ENCODE results near the gene ENOX1. TPM values are rescaled to one million over a fixed set of nuclear protein-coding genes. Genes with fewer than 3 reads are reported as not detected.

The ENOX1 gene
- total RNA-seq, 1 donor from 2014 or later, result 0.60 TPM

GRCh38 chr13:43319617-43320444 is 466.9 kb downstream of the ENOX1 start:
- Histone ChIP-seq H3K36me3 (no peaks in the 10 kb centered on the region), H3K27me3 (ENCODE audit: low read depth) (no peaks in the 10 kb centered on the region), H3K9me3 (replicated peaks) (no peaks in the 10 kb centered on the region), H3K4me3 (no peak overlapping the region), H3K4me1 (peaks cover 8% of the 10 kb centered on the region), H3K27ac (replicated peaks) (no peak overlapping the region)
- DNase-seq, result no peak
- intact Hi-C loops (cut with micrococcal nuclease), result no loop called here
- no peak for TF ChIP-seq CTCF (IDR thresholded peaks at IDR 0.05; ENCODE audit: borderline replicate concordance)

GRCh38 chr13:43316946-43317353 is 469.8 kb downstream of the ENOX1 start:
- no peak for DNase-seq
- peaks cover 8% of the 10 kb centered on the region for H3K4me1 ChIP-seq
- no peak overlapping the region for H3K27ac ChIP-seq (replicated peaks)
- intact Hi-C loops (cut with micrococcal nuclease), result no loop called here
- no peaks in the 10 kb centered on the region for H3K27me3 ChIP-seq (ENCODE audit: low read depth)
- no peak overlapping the region for H3K4me3 ChIP-seq
- no peak for TF ChIP-seq CTCF (IDR thresholded peaks at IDR 0.05; ENCODE audit: borderline replicate concordance)
- no peaks in the 10 kb centered on the region for H3K9me3 ChIP-seq (replicated peaks)
- no peaks in the 10 kb centered on the region for H3K36me3 ChIP-seq

GRCh38 chr13:43316281-43316680 is 470.5 kb downstream of the ENOX1 start:
- no peaks in the 10 kb centered on the region for H3K9me3 ChIP-seq (replicated peaks)

GRCh38 chr13:43315522-43315921 is 471.2 kb downstream of the ENOX1 start:
- Histone ChIP-seq H3K27me3 (ENCODE audit: low read depth) (no peaks in the 10 kb centered on the region), H3K27ac (replicated peaks) (no peak overlapping the region), H3K4me3 (no peak overlapping the region), H3K4me1 (peaks cover 8% of the 10 kb centered on the region), H3K9me3 (replicated peaks) (no peaks in the 10 kb centered on the region), H3K36me3 (no peaks in the 10 kb centered on the region)
- no peak for TF ChIP-seq CTCF (IDR thresholded peaks at IDR 0.05; ENCODE audit: borderline replicate concordance)
- DNase-seq, result no peak
- intact Hi-C loops (cut with micrococcal nuclease), result no loop called here

More at GRCh38 chr13:43316281-43316680, 470.5 kb downstream of the ENOX1 start:
- Histone ChIP-seq H3K27me3 (ENCODE audit: low read depth) (no peaks in the 10 kb centered on the region), H3K4me1 (peaks cover 8% of the 10 kb centered on the region), H3K27ac (replicated peaks) (no peak overlapping the region), H3K4me3 (no peak overlapping the region), H3K36me3 (no peaks in the 10 kb centered on the region)
- TF ChIP-seq CTCF (IDR thresholded peaks at IDR 0.05; ENCODE audit: borderline replicate concordance), result no peak
- DNase-seq, result no peak
- intact Hi-C loops (cut with micrococcal nuclease), result no loop called here

GRCh38 chr13:43309311-43309710 is 477.5 kb downstream of the ENOX1 start:
- H3K27me3 ChIP-seq (ENCODE audit: low read depth), result no peaks in the 10 kb centered on the region
- no peak for DNase-seq
- H3K9me3 ChIP-seq (replicated peaks), result no peaks in the 10 kb centered on the region
- intact Hi-C loops (cut with micrococcal nuclease), result no loop called here
- no peak overlapping the region for H3K4me3 ChIP-seq
- peaks cover 14% of the 10 kb centered on the region for H3K4me1 ChIP-seq
- H3K36me3 ChIP-seq, result no peaks in the 10 kb centered on the region
- TF ChIP-seq CTCF (IDR thresholded peaks at IDR 0.05; ENCODE audit: borderline replicate concordance), result no peak
- H3K27ac ChIP-seq (replicated peaks), result no peak overlapping the region
